Measurements from ENCODE around the gene LARGE1.

The LARGE1 gene

DNA sequence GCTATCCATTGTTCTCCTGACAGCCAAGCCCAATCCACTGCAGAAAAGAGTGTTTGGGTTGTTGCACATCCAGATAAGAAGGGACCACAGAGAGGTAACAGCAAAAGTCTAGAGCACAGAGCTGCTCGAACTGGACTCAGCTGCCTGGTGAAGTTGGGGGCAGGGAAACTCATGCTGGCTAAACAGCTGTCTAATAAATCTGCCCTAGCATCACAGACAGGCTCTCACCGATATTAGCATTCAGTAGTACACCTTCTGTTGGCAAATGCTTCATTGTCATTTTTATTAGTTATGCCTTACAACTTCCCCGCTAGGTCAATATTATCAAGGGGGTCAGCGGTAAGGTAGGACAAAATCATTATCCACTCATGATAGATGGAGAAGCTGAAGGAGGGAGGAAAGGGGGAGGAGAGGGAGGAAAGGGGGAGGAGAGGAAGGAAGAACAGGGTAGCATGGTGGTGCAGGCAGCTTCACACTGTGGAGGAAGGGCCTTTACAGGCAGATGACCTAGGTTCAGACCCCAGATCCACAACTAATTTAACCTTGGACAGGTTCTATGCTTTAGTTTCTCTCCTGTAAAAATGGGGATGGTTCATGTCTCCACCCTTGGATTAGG lies 102.7 kb downstream of the LARGE1 start:
- DNase-seq (ENCODE audit: low spot score) = no peak

DNA sequence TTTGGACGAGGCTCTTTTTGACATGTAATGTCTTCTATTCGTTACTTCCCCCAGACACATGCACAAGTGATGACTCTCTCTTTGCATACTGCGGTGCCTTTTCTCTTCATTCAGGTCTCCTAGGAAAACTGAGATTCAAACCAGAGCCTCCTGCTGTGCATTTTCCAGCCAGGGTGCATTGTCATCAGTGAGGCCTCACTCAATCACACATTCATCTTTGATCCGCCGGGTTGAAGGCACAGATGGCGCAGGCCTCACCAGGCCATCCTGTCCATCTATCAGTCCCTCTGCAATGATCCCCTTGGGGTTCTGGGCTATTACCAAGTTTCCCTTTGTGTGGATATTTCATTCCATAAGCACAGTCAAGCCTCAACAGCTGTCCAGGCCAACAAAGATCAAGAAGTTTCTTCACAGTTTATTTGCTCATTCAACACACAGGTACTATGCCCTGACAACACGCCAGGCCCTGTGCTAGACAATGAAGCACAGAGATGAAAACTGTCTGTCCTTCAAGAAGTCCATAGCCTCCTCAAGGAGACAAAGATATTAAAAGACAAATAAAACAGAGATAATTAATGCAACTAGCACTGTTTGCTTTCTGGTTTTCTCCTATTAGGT lies 107.8 kb downstream of the LARGE1 start:
- DNase-seq (ENCODE audit: low spot score) = no peak

DNA sequence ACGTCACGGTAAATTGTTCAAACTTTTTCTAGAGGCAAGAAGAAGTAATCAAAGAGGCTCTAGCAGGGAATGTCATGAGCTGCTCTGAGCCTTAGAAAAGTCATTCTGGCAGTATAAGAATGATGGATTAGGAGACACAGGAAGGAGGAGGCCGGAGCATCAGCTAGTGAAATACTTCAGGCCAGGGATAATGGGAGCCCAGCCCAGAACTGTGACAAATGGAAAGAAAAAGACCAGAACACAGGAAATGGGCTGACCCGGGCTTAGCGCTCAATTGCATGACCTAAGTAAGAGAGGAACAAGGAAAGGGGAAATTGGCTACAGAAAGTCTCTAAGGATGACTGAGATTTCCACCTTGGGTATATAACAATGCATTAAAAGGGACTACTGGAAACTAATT lies 108.6 kb downstream of the LARGE1 start:
- DNase-seq (ENCODE audit: low spot score) = no peak

- DNase-seq (ENCODE audit: low spot score) = no peak
Measured at GRCh38 chr22:33811208-33811607, 109.1 kb downstream of the LARGE1 start.

- DNase-seq (ENCODE audit: low spot score) = no peak
Measured at GRCh38 chr22:33807470-33807869, 112.8 kb downstream of the LARGE1 start.

DNA sequence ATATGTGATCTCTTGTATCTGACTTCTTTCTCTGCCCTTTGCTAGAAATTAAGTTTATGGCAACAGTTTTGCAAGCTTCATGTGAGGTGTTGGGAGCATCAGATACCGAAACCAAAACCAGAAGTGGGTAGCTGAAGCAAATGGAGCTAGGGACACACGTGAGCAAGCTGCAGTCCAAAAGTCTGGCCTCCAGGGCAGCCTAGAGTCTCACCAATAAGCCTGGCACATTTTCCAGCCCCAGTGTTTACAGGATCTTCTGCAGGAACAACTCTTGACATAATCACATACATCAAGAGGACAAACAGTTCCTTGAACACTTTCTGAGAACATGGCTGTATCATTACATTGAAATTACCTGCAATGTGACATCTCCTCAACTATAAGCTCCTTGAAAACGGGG lies 114.1 kb downstream of the LARGE1 start:
- DNase-seq (ENCODE audit: low spot score) = no peak

DNA sequence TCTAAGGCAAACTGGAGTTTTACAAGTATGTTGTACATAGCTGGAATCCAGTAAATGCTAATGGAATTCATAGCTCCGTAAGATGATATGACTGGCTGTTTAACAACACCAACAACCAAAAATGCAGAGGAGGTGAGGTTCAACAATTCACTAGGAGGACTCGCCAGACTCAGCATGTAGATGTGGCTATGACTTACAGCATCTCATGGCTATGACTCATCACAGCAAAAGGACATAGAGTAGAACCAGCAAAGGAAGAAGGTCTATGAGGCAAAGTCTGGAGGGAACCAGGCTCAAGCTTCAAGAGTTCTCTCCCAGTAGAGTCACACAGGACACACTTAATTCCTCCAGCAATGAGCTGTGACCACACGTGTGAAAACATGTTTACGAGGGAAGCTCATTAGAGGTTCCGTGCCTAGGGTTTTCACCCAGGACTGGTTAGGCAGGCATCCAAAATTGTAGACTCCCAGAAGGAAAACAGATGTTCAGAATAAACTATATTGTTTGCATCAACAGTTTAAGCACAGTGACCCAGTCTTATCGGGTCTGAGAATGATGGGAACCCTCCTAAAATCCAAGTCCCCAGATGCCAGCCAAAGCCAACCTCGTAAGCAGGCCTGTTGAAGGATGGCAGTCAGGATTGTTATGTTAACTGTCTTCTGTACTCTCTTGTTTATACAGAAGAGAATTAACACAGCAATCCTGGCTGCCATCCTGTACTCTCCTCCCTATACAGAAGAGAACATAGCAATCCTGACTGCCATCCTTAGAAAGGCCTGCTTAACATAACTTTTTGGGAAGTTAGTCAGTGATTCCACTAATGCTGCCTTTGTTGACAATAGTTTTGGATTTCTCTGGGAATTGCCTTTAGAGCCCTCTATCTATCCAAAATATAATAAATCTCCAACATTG lies 116.6 kb downstream of the LARGE1 start:
- no peak for DNase-seq (ENCODE audit: low spot score)

DNA sequence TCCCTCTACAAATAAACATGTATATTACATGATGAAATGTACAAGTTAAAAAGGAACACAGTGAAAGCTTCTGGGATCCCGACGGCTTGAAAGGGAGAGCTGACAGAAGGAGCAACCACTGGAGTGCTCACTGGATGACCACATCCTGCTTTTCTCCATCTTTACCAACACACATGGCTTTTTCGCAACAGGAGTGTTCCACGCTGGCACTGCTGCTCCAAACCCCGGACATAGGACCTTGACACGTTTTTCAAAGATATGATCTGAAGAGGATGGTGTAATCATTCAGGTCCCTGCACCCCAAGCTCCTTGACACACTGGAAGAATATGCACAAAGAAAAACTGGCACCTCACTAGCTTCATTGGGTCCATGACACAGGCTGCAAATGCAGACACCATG lies 121.9 kb downstream of the LARGE1 start:
- no peak for DNase-seq (ENCODE audit: low spot score)

GRCh38 chr22:33796494-33796893 lies 123.8 kb downstream of the LARGE1 start:
- DNase-seq (ENCODE audit: low spot score) = no peak

GRCh38 chr22:33793475-33793874 lies 126.8 kb downstream of the LARGE1 start:
- DNase-seq (ENCODE audit: low spot score) = no peak

DNA sequence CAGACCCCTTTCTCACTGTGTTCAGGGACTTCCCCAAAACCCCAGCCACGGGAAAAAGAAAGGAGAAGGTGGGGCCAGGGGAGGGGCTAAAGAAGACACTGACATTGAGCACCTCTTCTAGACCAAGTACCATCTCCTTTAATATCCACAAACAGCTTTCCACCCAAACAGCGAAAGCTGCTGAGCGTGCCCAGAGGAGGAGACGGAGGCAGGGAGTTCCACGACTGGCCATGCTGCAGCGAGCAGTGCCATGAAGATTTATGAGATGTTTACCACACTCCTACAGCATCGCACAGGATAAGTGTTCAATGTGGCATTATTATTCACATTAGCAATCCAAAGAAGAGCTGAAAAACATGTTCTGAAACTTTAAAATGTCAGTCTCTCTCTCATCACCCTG lies 127.4 kb downstream of the LARGE1 start:
- no peak for DNase-seq (ENCODE audit: low spot score)

GRCh38 chr22:33789690-33790253 lies 130.5 kb downstream of the LARGE1 start:
- DNase-seq (ENCODE audit: low spot score) = no peak

- no peak for DNase-seq (ENCODE audit: low spot score)
Measured at GRCh38 chr22:33788927-33789326, 131.3 kb downstream of the LARGE1 start.

DNA sequence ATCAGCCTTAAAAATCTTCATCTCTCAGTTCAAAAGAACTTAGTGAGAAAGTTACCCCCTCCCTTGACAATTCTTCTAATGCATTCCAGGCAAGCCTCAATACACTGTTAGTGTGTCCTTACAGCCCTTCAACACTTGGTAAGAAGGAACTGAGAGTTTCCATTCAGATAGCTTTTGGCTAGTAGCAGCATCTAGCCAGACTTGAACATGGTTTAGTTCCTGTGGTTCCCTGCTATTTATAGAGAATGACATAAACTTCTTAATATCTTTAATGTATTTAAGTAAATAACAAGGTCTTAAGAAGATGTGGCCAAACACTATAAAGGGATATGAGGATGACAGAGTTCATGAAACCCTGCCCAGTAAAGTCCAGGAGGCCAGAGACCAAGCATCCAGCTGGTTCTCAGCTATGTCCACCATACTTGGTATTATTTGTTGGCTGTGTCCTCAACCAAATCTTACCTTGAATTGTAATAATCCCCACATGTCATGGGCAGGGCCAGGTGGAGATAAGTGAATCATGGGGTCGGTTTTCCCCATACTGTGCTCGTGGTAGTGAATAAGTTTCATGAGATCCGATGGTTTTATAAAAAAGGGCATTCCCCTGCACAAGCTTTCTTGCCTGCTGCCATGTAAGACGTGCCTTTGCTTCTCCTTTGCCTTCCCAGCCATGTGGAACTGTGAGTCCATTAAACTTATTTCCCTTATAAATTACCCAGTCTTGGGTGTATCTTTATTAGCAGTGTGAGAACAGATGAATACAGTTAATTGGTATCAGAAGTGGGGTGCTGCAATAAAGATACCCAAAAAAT lies 132.4 kb downstream of the LARGE1 start:
- no peak for DNase-seq (ENCODE audit: low spot score)

- no peak for DNase-seq (ENCODE audit: low spot score)
Measured at GRCh38 chr22:33786149-33786548, 134.1 kb downstream of the LARGE1 start.

DNA sequence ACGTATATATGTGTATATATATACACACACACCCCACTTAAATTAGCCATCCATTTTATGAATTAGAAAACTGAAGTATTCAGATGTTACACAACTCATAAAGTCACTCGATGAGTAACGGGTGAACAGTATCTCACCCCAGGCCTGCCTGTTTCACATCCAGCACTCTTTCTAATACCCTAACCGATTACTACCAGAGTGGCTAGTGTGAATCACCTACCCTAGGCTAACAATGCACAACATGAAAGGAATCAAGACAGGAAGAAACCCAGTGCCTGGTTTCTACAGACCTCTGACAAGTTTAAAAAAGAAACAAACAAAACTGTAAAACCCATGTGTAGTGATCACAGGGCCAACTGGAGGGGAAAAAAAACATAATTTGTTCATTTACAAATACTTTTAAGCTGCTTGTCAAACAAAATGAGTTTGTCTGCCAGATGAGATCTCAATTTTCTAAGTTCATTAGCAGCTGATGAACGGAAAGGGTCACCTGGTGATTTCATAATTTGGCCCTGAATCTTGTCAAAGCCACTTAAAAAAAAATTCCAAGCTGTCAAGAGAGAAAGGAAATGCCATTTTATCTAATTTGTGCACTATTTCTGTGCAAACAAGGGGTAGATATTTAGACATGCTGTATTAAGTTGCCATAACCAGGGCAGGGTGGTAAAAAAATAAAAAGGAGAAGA lies 134.8 kb downstream of the LARGE1 start:
- no peak for DNase-seq (ENCODE audit: low spot score)

DNA sequence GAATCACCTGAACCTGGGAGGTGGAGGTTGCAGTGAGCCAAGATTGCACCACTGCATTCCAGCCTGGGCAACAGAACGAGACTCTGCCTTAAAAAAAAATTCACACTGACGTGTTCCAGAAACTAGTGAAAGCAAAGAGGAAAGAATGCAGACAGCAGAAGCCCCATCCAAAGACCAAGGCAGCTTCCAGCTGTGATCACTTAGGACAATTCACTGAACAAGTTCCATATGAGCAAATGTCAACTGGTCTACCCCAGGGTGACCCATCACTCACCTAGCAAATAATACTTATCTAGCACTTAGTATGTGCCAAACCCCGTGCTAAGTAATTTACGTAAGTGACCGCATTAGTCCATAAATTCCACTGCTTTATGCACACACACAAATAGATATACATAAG lies 138.9 kb downstream of the LARGE1 start:
- DNase-seq (ENCODE audit: low spot score) = no peak

GRCh38 chr22:33780531-33781136 lies 139.6 kb downstream of the LARGE1 start:
- DNase-seq (ENCODE audit: low spot score) = no peak

GRCh38 chr22:33779243-33779642 lies 141.0 kb downstream of the LARGE1 start:
- DNase-seq (ENCODE audit: low spot score) = no peak

DNA sequence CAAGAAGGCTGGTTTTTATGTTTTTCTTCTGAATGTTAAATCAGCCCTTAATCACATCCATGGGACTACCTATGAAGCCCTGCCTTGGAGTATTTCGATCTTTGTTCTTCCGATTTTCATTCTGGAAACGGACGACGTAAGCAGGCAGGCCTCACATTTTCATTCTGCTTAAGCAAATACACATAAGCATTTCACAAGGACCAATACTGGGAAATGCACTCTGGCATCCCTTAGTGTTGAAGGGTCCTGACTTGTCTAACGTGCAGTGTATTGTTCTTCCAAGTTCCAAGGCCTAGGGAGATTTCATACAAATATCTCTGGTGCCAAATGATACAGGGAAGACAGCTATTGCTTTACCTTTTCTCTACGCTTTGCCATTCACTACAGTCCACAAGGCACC lies 143.8 kb downstream of the LARGE1 start:
- no peak for DNase-seq (ENCODE audit: low spot score)

- no peak for DNase-seq (ENCODE audit: low spot score)
Measured at GRCh38 chr22:33774781-33775180, 145.5 kb downstream of the LARGE1 start.

All from hematopoietic multipotent progenitor cell treated with erythropoietin and hydrocortisone succinate and interleukin-3 and kit ligand, for 17 days (in vitro differentiated cells).